NCI-H2227 treated with DMSO at 0.1 percent for 48 hours (cell line): ENCODE measurements around the gene LRCH2.

Experiments used
- DNase-seq: peaks from one replicate; lab custom pipeline; 2025; lab: John Stamatoyannopoulos, UW

LRCH2 gene

GRCh38 chrX:115065304-115065703 lies 168.6 kb downstream of the LRCH2 start:
- DNase-seq = no peak
